ENCODE measurements around the gene ADA.
"Not testable (repeated sequence)": the region's sequence is repeated elsewhere in the genome, so short reads cannot be mapped to it uniquely, and the experiment has no call there.

The ADA gene

DNA sequence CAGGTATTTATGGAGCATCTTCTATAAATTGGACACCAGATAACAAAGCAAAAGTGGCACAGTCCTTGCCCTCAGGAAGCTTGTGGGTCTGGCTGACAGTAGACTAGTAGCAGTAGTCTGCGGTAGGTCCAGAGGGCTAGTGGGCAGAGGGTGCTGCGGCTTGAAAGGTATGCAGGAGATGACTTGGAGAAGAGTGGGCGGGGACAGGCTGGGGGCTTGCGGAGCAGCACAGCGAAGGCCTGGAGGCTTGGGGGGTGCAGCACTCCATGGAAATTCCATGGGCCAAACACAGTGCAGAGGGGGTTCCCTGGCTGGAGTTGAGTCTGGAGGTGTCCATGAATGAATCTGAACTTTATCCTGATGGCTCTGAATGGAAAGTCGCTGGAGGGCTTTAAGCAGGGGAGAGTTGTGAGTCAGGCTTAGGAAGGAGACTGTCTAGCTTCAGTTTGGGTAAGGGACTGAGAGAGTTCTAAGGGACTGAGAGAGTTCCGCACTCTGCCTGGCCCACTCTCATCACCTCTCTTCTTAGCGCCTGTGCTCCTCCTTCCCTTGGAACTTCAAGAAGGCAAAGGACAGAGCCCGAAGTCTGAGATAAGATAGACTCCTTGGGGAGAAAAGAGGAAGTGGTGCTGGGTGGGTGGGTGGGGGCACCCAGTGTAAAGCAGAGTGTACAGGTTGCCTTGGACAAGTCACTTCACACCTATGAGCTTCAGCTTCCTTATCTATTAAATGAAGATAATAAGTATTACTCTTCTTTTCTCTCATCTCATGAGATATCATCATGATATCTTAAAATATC lies 60.3 kb downstream of the ADA start:
- H3K4me3 ChIP-seq (ENCODE audit: low read depth, low read length) = no peak overlapping the region
- TF ChIP-seq, protein P1, sequence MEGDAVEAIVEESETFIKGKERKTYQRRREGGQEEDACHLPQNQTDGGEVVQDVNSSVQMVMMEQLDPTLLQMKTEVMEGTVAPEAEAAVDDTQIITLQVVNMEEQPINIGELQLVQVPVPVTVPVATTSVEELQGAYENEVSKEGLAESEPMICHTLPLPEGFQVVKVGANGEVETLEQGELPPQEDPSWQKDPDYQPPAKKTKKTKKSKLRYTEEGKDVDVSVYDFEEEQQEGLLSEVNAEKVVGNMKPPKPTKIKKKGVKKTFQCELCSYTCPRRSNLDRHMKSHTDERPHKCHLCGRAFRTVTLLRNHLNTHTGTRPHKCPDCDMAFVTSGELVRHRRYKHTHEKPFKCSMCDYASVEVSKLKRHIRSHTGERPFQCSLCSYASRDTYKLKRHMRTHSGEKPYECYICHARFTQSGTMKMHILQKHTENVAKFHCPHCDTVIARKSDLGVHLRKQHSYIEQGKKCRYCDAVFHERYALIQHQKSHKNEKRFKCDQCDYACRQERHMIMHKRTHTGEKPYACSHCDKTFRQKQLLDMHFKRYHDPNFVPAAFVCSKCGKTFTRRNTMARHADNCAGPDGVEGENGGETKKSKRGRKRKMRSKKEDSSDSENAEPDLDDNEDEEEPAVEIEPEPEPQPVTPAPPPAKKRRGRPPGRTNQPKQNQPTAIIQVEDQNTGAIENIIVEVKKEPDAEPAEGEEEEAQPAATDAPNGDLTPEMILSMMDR (IDR thresholded peaks at IDR 0.05; ENCODE audit: low read depth, low read length) = no peak
- TF ChIP-seq, protein P2, sequence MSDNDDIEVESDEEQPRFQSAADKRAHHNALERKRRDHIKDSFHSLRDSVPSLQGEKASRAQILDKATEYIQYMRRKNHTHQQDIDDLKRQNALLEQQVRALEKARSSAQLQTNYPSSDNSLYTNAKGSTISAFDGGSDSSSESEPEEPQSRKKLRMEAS (IDR thresholded peaks at IDR 0.05; ENCODE audit: low read depth, low read length) = no peak
- TF ChIP-seq POLR2A (IDR thresholded peaks at IDR 0.05; ENCODE audit: extremely low read depth, insufficient read length) = no peak
- no peak for TF ChIP-seq MYC (IDR thresholded peaks at IDR 0.05; ENCODE audit: low read depth, low read length)
- peak; percentile 34 for DNase-seq (ENCODE audit: low read depth)

DNA sequence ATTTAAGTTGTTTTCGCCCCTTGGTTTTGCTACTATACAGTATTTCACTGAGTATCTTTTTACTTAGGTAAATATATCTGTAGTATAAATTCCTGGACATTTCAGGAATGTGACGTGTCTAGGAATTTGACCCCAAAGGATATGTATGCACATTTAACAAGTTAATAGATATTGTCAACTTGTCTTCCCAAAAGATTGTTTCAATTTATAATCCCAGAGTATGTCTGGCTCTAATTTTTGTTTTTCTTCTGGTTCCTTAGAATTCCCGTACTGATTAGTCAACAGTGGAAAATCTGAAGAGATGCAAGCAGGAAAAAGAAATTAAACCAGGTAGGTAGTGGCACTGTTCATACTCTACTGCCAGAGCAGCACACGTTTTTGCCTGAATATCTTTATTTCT lies 62.0 kb downstream of the ADA start:
- TF ChIP-seq, protein P1 (IDR thresholded peaks at IDR 0.05; ENCODE audit: low read depth, low read length) = no peak
- TF ChIP-seq, protein P2 (IDR thresholded peaks at IDR 0.05; ENCODE audit: low read depth, low read length) = no peak
- TF ChIP-seq MYC (IDR thresholded peaks at IDR 0.05; ENCODE audit: low read depth, low read length) = no peak
- no peak for TF ChIP-seq POLR2A (IDR thresholded peaks at IDR 0.05; ENCODE audit: extremely low read depth, insufficient read length)
- no peak overlapping the region for H3K4me3 ChIP-seq (ENCODE audit: low read depth, low read length)
- no peak for DNase-seq (ENCODE audit: low read depth)

DNA sequence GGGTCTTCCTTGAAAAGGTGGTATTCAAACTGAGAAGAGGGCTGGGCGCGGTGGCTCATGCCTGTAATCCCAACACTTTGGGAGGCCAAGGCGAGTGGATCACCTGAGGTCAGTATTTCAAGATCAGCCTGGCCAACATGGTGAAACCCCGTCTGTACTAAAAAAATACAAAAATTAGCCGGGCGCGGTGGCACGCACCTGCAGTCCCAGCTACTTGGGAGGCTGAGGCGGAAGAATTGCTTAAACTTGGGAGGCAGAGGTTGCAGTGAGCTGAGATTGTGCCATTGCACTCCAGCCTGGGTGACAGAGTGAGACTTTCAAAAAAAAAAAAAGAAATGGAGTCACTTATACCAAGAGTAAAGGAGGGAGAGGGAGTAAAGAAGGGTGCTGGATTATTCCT lies 63.2 kb downstream of the ADA start:
- not testable (repeated sequence) for DNase-seq (ENCODE audit: low read depth); H3K4me3 ChIP-seq (ENCODE audit: low read depth, low read length)

DNA sequence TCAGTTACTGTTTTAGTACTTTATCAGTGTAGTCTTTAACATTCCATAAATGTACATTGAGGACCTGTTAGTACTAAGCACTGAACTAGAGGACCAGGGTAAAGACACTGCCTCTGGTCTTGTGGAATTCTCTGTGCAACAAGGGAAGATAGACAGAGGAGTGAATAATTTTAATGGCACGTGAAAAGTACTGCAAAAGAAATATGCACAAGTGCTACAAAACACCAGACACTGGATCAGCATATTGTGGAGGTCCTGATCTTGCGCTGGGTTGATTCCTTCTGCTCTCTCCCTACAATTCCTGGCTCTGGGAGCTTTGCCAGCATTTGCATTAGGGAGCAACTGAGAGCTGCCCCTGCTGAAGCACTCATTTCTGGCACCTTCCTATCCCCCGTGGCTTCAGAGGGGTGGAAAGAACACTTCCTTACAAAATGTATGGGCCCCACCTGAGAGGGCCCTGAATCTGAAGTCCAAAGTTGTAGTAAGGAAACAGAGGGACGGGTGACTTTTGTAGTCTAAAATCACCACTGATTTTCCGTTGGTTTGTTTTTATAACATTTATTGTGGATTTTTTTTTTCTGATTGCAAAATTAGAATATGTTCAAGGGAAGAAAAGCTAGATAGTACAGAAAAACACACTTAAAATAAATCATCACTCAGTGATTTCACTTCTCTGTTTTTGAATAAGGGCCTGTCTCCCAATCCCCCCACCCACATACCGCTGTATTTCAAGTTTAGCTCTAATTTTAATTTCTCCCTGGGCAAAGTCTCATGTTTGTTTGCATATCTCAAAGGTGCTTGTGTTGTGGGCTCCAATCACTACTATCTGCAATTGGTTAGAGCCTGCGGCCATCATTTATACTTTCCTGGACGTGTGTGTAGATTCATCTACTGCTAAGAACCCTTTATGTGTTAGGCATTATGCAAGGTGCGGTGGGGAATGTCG lies 64.2 kb downstream of the ADA start:
- TF ChIP-seq, protein P1 (IDR thresholded peaks at IDR 0.05; ENCODE audit: low read depth, low read length) = no peak
- TF ChIP-seq, protein P2 (IDR thresholded peaks at IDR 0.05; ENCODE audit: low read depth, low read length) = no peak
- no peak for DNase-seq (ENCODE audit: low read depth)
- no peak overlapping the region for H3K4me3 ChIP-seq (ENCODE audit: low read depth, low read length)

DNA sequence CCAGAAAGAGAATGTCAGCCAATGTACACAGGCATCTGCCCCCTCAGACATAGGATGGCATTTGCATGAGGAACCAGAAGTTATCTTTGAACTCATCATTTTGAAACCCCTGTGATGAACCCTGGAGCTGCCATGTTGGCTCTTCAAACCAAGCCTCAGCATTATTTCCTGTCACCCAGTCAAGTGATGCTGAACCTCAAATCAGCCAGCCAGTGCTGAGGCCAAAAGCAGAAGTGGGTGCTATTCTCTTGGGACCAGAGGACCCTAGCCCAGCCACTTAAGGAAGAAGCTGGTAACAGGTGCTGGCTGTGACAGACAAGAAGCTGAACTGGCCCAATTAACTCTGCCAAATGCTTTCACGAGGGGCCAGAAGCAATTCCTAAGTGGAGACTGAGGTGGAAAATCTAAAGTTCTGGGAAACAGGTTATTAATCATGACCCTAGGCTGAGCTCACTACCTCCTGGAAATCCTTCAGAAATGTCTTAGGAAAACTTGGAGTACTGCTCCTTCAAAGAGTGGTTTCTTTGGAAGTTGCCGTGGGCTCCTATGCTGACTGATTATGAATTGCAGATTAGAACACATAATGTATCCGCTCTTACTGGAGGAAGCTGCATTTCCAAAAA lies 65.1 kb downstream of the ADA start:
- DNase-seq (ENCODE audit: low read depth) = peak; percentile 98
- no peak overlapping the region for H3K4me3 ChIP-seq (ENCODE audit: low read depth, low read length)
- TF ChIP-seq, protein P1 (IDR thresholded peaks at IDR 0.05; ENCODE audit: low read depth, low read length) = no peak
- TF ChIP-seq, protein P2 (IDR thresholded peaks at IDR 0.05; ENCODE audit: low read depth, low read length) = peak; percentile 74
- TF ChIP-seq POLR2A (IDR thresholded peaks at IDR 0.05; ENCODE audit: extremely low read depth, insufficient read length) (no peak), MYC (IDR thresholded peaks at IDR 0.05; ENCODE audit: low read depth, low read length) (peak; percentile 40; the same call in 1 of the 2 replicates)
